PC-9 (cell line): ENCODE results near the gene TBC1D8B.

Experiments used
- CTCF ChIP-seq: fragments of 200-600 bp; sonication (generic); conservative IDR thresholded peaks from 2 replicates; pipeline ENCODE4 v1.6.1; 2017; ENCODE audit warnings: mixed run types, antibody characterized with exemption, mild to moderate bottlenecking, moderate library complexity
- EZH2 ChIP-seq: fragments of 200-600 bp; sonication (generic); IDR thresholded peaks from 2 replicates; pipeline ENCODE4 v1.8.0; 2017; ENCODE audit warnings: antibody characterized with exemption, low read depth

GRCh38 chrX:106791495-106791894 is 11.0 kb upstream of the TBC1D8B start:
- TF ChIP-seq CTCF (peak; percentile 56), EZH2 (no peak)
